RWPE2 (cell line): ENCODE measurements around the gene PRRG1.
A peak's percentile ranks its signal among the peaks of the same experiment; 100 is the strongest.
"Not testable (repeated sequence)": the region's sequence is repeated elsewhere in the genome, so short reads cannot be mapped to it uniquely, and the experiment has no call there.

Source experiments
- ATAC-seq: fragments of 200-7000 bp; cut with Tn5 transposase; 3 replicates; pipeline ENCODE4 v1.9.1; 2021; ENCODE audit warnings: low read depth
- DNase-seq: peaks from one replicate; pipeline ENCODE4 v3.0.0-alpha.2; 2020; ENCODE audit warnings: low spot score
- H3K27ac ChIP-seq: fragments of 450-650 bp; 2 replicates; pipeline ENCODE4 v1.5.1; 2017; ENCODE audit warnings: mild to moderate bottlenecking; ENCODE audit not compliant: poor library complexity, severe bottlenecking
- H3K27me3 ChIP-seq: fragments of 250-450 bp; sonication (Bioruptor Pico); 2 replicates; pipeline ENCODE4 v1.5.1; 2021; ENCODE audit warnings: mild to moderate bottlenecking, moderate library complexity; ENCODE audit not compliant: insufficient read depth, poor library complexity, severe bottlenecking
- H3K36me3 ChIP-seq: fragments of 250-450 bp; sonication (Bioruptor Pico); 2 replicates; pipeline ENCODE4 v1.5.1; 2020; ENCODE audit warnings: low read depth, mild to moderate bottlenecking, moderate library complexity
- H3K4me1 ChIP-seq: fragments of 250-450 bp; sonication (Bioruptor Pico); 2 replicates; pipeline ENCODE4 v1.5.1; 2021; ENCODE audit warnings: mild to moderate bottlenecking, moderate library complexity; ENCODE audit not compliant: insufficient read depth, poor library complexity, severe bottlenecking
- H3K4me3 ChIP-seq: fragments of 250-450 bp; sonication (Bioruptor Pico); 2 replicates; pipeline ENCODE4 v1.5.1; 2021; ENCODE audit warnings: mild to moderate bottlenecking, moderate library complexity; ENCODE audit not compliant: severe bottlenecking
- H3K9me3 ChIP-seq: fragments of 250-450 bp; sonication (Bioruptor Pico); 2 replicates; pipeline ENCODE4 v1.5.1; 2021; ENCODE audit warnings: mild to moderate bottlenecking, moderate library complexity; ENCODE audit not compliant: severe bottlenecking
- TF ChIP-seq, protein P1 (sequence below): fragments of 450-650 bp; IDR thresholded peaks from one replicate; pipeline ENCODE4 v1.5.1; 2017; ENCODE audit warnings: mild to moderate bottlenecking, moderate library complexity; ENCODE audit not compliant: poor library complexity, severe bottlenecking

Gene PRRG1

DNA sequence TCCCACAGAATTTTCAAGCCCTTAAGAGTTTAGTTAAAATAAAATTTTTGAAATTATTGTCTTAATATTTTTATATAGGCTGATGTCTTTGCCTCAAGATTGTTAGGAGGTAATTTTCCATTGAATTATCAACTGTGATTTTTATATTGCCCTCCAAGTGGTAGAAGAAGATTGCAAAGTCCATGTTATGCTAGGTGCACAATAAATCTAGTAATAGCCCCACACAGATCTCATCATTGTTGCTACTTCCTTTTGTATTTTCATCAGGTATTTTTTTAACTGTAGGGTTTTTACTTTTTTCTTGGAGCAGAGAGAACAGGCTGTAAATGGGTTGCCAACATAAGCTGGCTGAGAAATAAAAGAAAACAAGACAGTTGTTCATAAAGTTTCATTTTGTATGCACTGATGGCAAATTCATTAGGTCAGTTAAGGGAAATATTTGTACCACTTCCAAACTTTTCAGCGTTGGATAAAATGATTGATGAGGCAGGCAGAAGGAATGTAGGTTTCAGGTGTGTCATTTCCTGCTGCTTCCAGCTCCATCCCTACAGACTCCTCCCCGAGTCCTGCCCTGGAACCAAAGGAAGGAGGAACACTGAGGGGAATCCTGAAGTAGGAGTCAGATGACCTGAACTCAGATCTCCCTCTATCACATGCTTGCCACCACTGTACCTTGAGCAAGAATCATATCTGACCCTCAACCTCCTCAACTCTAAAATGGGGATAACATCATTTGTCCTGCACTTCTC lies 105.5 kb downstream of the PRRG1 start:
- H3K36me3 ChIP-seq: no peaks in the 10 kb centered on the region
- ATAC-seq: peak; percentile 98
- H3K4me1 ChIP-seq: peaks cover 24% of the 10 kb centered on the region
- no peak overlapping the region for H3K4me3 ChIP-seq
- no peak for DNase-seq
- H3K9me3 ChIP-seq: no peaks in the 10 kb centered on the region
- H3K27me3 ChIP-seq: no peaks in the 10 kb centered on the region
- H3K27ac ChIP-seq: peak overlapping the region; percentile 92
- TF ChIP-seq, protein P1, sequence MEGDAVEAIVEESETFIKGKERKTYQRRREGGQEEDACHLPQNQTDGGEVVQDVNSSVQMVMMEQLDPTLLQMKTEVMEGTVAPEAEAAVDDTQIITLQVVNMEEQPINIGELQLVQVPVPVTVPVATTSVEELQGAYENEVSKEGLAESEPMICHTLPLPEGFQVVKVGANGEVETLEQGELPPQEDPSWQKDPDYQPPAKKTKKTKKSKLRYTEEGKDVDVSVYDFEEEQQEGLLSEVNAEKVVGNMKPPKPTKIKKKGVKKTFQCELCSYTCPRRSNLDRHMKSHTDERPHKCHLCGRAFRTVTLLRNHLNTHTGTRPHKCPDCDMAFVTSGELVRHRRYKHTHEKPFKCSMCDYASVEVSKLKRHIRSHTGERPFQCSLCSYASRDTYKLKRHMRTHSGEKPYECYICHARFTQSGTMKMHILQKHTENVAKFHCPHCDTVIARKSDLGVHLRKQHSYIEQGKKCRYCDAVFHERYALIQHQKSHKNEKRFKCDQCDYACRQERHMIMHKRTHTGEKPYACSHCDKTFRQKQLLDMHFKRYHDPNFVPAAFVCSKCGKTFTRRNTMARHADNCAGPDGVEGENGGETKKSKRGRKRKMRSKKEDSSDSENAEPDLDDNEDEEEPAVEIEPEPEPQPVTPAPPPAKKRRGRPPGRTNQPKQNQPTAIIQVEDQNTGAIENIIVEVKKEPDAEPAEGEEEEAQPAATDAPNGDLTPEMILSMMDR: no peak

DNA sequence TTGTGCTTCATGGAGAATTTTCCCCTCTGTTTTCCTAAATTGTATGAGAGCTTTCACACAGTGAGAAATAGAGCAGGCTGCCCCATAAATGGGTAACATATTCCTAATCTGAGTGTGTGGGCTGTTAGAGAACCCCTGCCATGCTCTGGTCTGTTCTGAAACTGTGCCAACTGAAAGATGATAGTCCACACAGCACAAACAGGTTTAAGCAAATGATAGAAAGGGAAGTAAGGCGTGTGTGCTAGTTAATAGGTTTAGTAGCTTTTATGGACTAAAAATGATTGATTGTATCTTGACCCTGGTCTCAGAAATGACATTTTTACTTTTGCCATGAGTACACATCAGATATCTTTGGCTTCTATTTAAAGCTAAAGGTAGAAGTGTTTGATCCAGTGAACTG lies 106.2 kb downstream of the PRRG1 start:
- TF ChIP-seq, protein P1: no peak
- Histone ChIP-seq H3K4me3 (no peak overlapping the region), H3K4me1 (peaks cover 30% of the 10 kb centered on the region), H3K27ac (peak overlapping the region; percentile 92), H3K36me3 (no peaks in the 10 kb centered on the region), H3K27me3 (no peaks in the 10 kb centered on the region), H3K9me3 (no peaks in the 10 kb centered on the region)
- DNase-seq (no peak), ATAC-seq (peak; percentile 51; the same call in 2 of the 3 replicates)

- ATAC-seq: peak; percentile 72; the same call in 1 of the 3 replicates
- H3K4me3 ChIP-seq, H3K27me3 ChIP-seq, DNase-seq, H3K36me3 ChIP-seq, H3K9me3 ChIP-seq: not testable (repeated sequence)
- Histone ChIP-seq H3K27ac (peak overlapping the region; percentile 48), H3K4me1 (peaks cover 14% of the 10 kb centered on the region)
Observed at GRCh38 chrX:37460285-37460684, 111.1 kb downstream of the PRRG1 start.

- TF ChIP-seq, protein P1: no peak
- no peak overlapping the region for H3K4me3 ChIP-seq
- no peak for DNase-seq
- no peaks in the 10 kb centered on the region for H3K27me3 ChIP-seq
- H3K36me3 ChIP-seq: no peaks in the 10 kb centered on the region
- peaks cover 8% of the 10 kb centered on the region for H3K4me1 ChIP-seq
- no peak overlapping the region for H3K27ac ChIP-seq
- ATAC-seq: no peak
- H3K9me3 ChIP-seq: no peaks in the 10 kb centered on the region
Observed at GRCh38 chrX:37462346-37462745, 113.2 kb downstream of the PRRG1 start.

GRCh38 chrX:37468124-37468739 lies 119.1 kb downstream of the PRRG1 start:
- Histone ChIP-seq H3K4me1 (no peaks in the 10 kb centered on the region), H3K27ac (no peak overlapping the region), H3K9me3 (no peaks in the 10 kb centered on the region), H3K27me3 (no peaks in the 10 kb centered on the region), H3K4me3 (no peak overlapping the region), H3K36me3 (no peaks in the 10 kb centered on the region)
- TF ChIP-seq, protein P1: no peak
- DNase-seq: no peak
- no peak for ATAC-seq
